Adrenal gland (tissue), 12 donors: ENCODE results near the gene PIGO. TPM values are rescaled to one million over a fixed set of nuclear protein-coding genes. Genes with fewer than 3 reads are reported as not detected.

Source experiments
- DNase-seq, 7 donors: peaks; one replicate each; pipeline ENCODE4 v3.0.0-alpha.2; 2019 to 2020
- H3K27ac ChIP-seq, 5 donors: fragments of 200-600 bp; sonication (generic) in 4 of 5; 1 replicate in 3 of 5; 2 replicates in 2 of 5; pipeline versions ENCODE4 v1.5.1 to v1.8.0; 2016 to 2020; ENCODE audit warnings: mild to moderate bottlenecking in 1 of 5
- H3K27me3 ChIP-seq: fragments of 200-600 bp; 2 replicates; pipeline ENCODE4 v1.8.0; 2021
- H3K36me3 ChIP-seq, 2 donors: fragments of 200-600 bp; replicated peaks in 1 of 2; 1 replicate in 1 of 2; 2 replicates in 1 of 2; pipeline versions ENCODE4 v1.5.1 to v1.8.0; 2018 to 2022
- H3K4me1 ChIP-seq, 2 donors: fragments of 200-600 bp; replicated peaks in 1 of 2; 1 replicate in 1 of 2; 2 replicates in 1 of 2; pipeline versions ENCODE4 v1.5.1 to v1.8.0; 2018 to 2021
- H3K4me3 ChIP-seq, 4 donors: fragments of 200-600 bp; sonication (generic) in 3 of 4; one replicate each; pipeline ENCODE4 v1.5.1; 2016 to 2018
- H3K9me3 ChIP-seq, 3 donors: fragments of 200-600 bp; sonication (generic) in 1 of 3; replicated peaks in 1 of 3; 1 replicate in 2 of 3; 2 replicates in 1 of 3; pipeline versions ENCODE4 v1.5.1 to v1.8.0; 2016 to 2021
- POLR2A ChIP-seq, 2 donors: fragments of 450-650 bp; IDR thresholded peaks; one replicate each; pipeline ENCODE4 v1.6.1; 2017; ENCODE audit warnings: antibody characterized with exemption in 2 of 2, mild to moderate bottlenecking in 2 of 2, moderate library complexity in 1 of 2
- WGBS, 4 donors: extraction: QIAGEN DNeasy Blood & Tissue Kit in 2 of 4; methylation state at CpG; one replicate each; pipeline versions ENCODE4 v1.1.5 to v1.1.7; 2013 to 2017; 5-methylcytosine and 5-hydroxymethylcytosine counted together
- intact Hi-C, 2 donors: fragments of 100-400 bp; cut with DNase I; formaldehyde crosslinking; loops; one replicate each; pipeline versions ENCODE4 v1.14.1 to v1.15.0; 2022 to 2023
- polyA plus RNA-seq, 3 donors: library from polyadenylated mRNA; stranded (reverse); fragments of 200-250 nt in 2 of 3; fragments of 350-450 nt in 1 of 3; fragmentation: Illumina TruSeq in 1 of 3; extraction: RNeasy Lipid Tissue Mini Kit (QIAGEN cat#74804) in 1 of 3; gene quantifications; one replicate each; pipeline ENCODE4 v1.2.3, GENCODE V29; 2013 to 2014
- total RNA-seq, 9 donors: library from RNA; depleted of rRNA in 4 of 9; stranded (reverse); fragments of >200 nt in 4 of 9; fragments of 120-200 nt in 1 of 9; fragmentation: NEBNext Ultra II Directional in 1 of 9; extraction: Animal tissue kit (Norgen Biotek cat#: 25700) in 1 of 9; gene quantifications; one replicate each; pipeline versions ENCODE4 v1.1.0 to v1.2.4, GENCODE V29; 2013 to 2023
- TF ChIP-seq, protein P1 (sequence below), 6 experiments: fragments of 450-650 bp in 4 of 6; fragments of 200-600 bp in 2 of 6; sonication (generic) in 1 of 6; IDR thresholded peaks; 1 replicate in 5 of 6; 2 replicates in 1 of 6; pipeline versions ENCODE4 v1.5.1 to v1.8.0; 2016 to 2021; ENCODE audit warnings: antibody characterized with exemption in 6 of 6, mild to moderate bottlenecking in 2 of 6, moderate library complexity in 1 of 6
- donor health status: healthy with polysubstance abuse.
- donor health status: Bipolar disorder and iron deficiency.
- donor health status: DM: yes; HTN: yes; CAD: no.
- donor health status: DM: no; HTN: no; CAD: no.
- donor health status: DM: no; HTN: no; CAD: no.
- donor health status: DM: yes; HTN: yes; CAD: no.

Gene PIGO
- total and polyA plus RNA-seq, 12 donors: 19.7 to 37.4 (median 28.9) TPM

DNA sequence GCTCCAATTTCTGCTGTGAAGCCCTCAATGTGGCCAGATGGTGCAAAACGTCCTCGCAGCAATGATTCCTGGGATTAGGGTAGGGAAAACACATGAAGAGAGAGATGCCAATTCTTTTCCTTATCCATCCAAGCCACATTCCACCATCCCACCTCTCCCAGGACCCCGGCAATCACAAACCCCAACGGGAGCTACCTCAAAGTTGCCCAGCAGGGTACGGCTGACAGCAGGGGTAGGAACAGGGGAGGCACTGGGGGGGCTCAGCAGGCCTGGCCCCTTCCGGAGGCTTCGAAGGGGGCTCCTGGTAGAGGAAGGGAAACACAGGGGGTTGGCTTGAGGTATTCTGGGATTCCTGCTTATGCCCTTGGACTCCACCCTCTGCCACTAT, 9.9 kb upstream of the PIGO start:
- no peak overlapping the region for H3K4me3 ChIP-seq
- no peaks in the 10 kb centered on the region for H3K9me3 ChIP-seq
- WGBS, 4 donors: 90 to 96% (median 91%) methylated on average over 5 to 7 of the region's 7 CpGs
- intact Hi-C loops: no loop called here
- TF ChIP-seq POLR2A (IDR thresholded peaks at IDR 0.05): no peak
- TF ChIP-seq, protein P1, sequence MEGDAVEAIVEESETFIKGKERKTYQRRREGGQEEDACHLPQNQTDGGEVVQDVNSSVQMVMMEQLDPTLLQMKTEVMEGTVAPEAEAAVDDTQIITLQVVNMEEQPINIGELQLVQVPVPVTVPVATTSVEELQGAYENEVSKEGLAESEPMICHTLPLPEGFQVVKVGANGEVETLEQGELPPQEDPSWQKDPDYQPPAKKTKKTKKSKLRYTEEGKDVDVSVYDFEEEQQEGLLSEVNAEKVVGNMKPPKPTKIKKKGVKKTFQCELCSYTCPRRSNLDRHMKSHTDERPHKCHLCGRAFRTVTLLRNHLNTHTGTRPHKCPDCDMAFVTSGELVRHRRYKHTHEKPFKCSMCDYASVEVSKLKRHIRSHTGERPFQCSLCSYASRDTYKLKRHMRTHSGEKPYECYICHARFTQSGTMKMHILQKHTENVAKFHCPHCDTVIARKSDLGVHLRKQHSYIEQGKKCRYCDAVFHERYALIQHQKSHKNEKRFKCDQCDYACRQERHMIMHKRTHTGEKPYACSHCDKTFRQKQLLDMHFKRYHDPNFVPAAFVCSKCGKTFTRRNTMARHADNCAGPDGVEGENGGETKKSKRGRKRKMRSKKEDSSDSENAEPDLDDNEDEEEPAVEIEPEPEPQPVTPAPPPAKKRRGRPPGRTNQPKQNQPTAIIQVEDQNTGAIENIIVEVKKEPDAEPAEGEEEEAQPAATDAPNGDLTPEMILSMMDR (IDR thresholded peaks at IDR 0.05): no peak
- no peaks in the 10 kb centered on the region for H3K27me3 ChIP-seq
- peaks cover 0 to 44% of the 10 kb centered on the region in 2 donors for H3K36me3 ChIP-seq
- H3K27ac ChIP-seq: no peak overlapping the region
- peak in 1 of 7 donors; percentile 31 for DNase-seq
- peaks cover 19 to 34% of the 10 kb centered on the region in 2 donors for H3K4me1 ChIP-seq

- Histone ChIP-seq H3K9me3 (no peaks in the 10 kb centered on the region), H3K4me3 (no peak overlapping the region), H3K27me3 (no peaks in the 10 kb centered on the region), H3K27ac (no peak overlapping the region), H3K36me3 (peaks cover 0 to 50% of the 10 kb centered on the region in 2 donors), H3K4me1 (peaks cover 17 to 30% of the 10 kb centered on the region in 2 donors)
- intact Hi-C loops: no loop called here
- peak in 2 of 7 donors; percentile 24 to 51 for DNase-seq
- no peak for TF ChIP-seq POLR2A (IDR thresholded peaks at IDR 0.05)
- TF ChIP-seq, protein P1 (IDR thresholded peaks at IDR 0.05): no peak
- 88 to 95% (median 91%) methylated on average over 11 to 13 of the region's 13 CpGs for WGBS, 4 donors
Measured at GRCh38 chr9:35105571-35106342, 9.4 kb upstream of the PIGO start.

GRCh38 chr9:35105126-35105525, 8.7 kb upstream of the PIGO start:
- Histone ChIP-seq H3K27ac (no peak overlapping the region), H3K27me3 (no peaks in the 10 kb centered on the region), H3K4me3 (no peak overlapping the region), H3K9me3 (no peaks in the 10 kb centered on the region), H3K36me3 (peaks cover 0 to 56% of the 10 kb centered on the region in 2 donors), H3K4me1 (peaks cover 11 to 23% of the 10 kb centered on the region in 2 donors)
- DNase-seq: peak in 1 of 7 donors; percentile 48
- WGBS, 4 donors: 88 to 93% (median 92%) methylated on average over 12 of the region's 12 CpGs
- intact Hi-C loops: no loop called here
- TF ChIP-seq POLR2A (IDR thresholded peaks at IDR 0.05): no peak
- TF ChIP-seq, protein P1 (IDR thresholded peaks at IDR 0.05): no peak

GRCh38 chr9:35104586-35104985, 8.2 kb upstream of the PIGO start:
- 86 to 92% (median 90%) methylated on average over 4 of the region's 4 CpGs for WGBS, 4 donors
- peak in 1 of 7 donors; percentile 35 for DNase-seq
- TF ChIP-seq POLR2A (IDR thresholded peaks at IDR 0.05): no peak
- TF ChIP-seq, protein P1 (IDR thresholded peaks at IDR 0.05): no peak
- no peaks in the 10 kb centered on the region for H3K27me3 ChIP-seq
- H3K36me3 ChIP-seq: peaks cover 0 to 62% of the 10 kb centered on the region in 2 donors
- intact Hi-C loops: no loop called here
- no peak overlapping the region for H3K27ac ChIP-seq
- peaks cover 7 to 18% of the 10 kb centered on the region in 2 donors for H3K4me1 ChIP-seq
- H3K9me3 ChIP-seq: no peaks in the 10 kb centered on the region
- no peak overlapping the region for H3K4me3 ChIP-seq
